Hippocampal formation (tissue), 2 donors: ENCODE data around the gene MT1G.
"Not testable (repeated sequence)": the region's sequence is repeated elsewhere in the genome, so short reads cannot be mapped to it uniquely, and the experiment has no call there.

ENCODE experiments used
- DNase-seq, 2 donors: peaks; one replicate each; lab custom pipeline; 2025; lab: John Stamatoyannopoulos, UW

MT1G gene

DNA sequence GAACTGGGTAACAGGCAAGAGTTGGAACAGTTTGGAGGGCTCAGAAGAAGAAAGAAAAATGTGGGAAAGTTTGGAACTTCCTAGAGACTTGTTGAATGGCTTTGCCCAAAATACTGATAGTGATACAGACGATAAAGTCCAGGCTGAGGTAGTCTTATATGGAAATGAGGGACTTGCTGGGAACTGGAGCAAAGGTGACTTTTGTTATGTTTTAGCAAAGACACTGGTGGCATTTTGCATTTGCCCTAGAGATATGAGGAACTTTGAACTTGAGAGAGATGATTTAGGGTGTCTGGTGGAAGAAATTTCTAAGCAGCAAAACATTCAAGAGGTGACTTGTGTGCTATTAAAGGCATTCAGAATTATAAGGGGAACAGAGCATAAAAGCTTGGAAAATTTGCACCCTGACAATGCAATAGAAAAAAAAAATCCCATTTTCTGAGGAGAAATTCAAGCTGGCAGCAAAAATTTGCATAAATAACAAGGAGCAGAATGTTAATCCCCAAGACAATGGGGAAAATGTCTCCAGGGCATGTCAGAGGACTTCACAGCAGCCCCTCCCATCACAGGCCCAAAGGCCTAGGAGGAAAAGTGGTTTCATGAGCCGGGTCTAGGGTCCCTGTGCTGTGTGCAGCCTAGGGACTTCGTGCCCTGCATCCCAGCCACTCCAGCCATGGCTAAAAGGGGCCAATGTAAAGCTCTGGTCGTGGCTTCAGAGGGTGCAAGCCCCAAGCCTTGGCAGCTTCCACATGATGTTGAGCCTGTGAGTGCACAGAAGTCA, 46.0 kb downstream of the MT1G start:
- DNase-seq, result not testable (repeated sequence)

DNA sequence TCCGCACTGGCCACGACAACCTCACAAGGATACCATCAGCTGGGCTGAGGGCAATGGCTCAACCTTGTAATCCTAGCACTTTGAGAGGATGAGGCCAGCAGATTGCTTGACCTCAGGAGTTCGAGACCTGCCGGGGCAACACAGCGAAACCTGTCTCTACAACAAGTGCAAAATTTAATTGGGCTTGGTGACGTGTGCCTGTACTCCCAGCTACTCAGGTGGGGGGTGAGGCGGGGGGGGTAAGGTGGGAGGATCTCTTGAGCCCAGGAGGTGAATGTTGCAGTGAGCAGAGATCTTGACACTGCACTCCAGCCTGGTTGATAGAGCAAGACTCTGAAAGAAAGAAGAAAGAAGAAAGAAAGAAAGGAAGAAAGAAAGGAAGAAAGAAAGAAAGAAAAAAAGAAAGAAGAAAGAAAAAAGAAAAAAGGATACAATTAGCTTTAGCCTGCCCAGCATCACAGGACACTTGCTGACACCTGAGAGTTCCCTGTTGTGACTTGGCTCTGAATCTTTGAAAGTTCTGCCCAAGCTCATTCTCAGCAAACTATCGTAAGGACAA, 47.4 kb downstream of the MT1G start:
- no peak for DNase-seq

- no peak for DNase-seq
Measured at GRCh38 chr16:56618138-56618537, 49.7 kb downstream of the MT1G start.

DNA sequence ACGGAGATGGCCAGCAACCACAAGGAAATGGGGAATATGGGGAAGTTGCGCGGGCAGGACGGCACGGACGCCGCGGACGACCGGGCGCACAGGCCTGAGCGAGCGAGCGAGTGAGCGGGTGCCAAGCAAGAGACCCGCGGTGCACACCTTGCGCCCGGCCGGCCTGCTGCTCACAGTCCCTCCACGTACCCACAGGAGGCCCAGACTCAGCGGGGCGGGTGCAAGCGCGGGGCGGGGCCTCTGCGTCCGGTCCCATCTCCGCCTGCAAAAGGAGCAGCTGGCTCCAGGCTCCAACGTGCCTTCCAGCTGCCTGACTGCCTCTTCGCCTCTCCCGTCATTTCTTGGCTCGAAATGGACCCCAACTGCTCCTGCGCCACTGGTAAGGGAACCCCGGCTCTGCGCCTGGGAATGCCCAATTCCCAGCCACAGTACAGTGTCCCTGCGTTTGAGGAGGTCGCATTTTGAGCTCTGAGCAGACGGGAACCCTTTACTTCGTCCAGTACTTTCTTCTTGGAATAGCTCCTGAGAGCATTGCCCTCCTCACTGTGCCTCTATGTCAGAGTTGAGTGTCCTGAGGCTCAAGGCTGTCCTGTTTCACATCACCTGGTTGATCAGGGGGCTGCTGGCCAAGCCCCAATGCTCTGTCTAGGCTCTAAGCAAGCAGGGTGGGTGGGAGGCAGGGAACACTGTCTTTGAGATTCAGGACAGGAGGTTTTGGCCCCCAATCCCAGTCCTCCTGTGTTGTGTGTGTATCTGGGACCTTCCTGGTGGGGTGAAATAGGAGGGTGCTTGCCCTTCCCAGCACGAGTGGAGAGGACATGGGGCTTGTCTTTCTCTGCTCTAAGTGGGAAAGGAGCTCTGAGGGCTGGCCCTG, 50.4 kb downstream of the MT1G start:
- DNase-seq, result peak in 1 of 2 donors; percentile 35
